ENCODE results near the gene DEFB114. TPM values are rescaled to one million over a fixed set of nuclear protein-coding genes. Genes with fewer than 3 reads are reported as not detected.

The DEFB114 gene
- total RNA-seq = not detected

DNA sequence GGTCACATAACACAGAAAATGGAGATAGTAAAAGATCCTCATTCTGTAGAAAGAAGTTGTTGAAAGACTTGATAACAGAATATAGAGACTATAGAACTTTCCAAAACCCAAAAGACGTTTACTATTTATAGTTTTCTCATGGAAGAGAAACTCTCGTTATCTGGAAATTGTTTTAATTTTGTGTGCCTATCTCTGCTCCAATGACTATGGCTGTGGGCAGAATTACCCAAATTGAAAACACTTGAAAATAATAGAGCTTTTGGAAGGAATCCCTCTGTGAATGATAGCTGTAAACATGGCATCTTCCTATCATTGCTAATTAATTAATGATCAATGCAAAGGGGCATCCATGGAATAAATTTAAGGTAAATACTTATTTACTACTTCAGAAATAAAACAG, at the start of gene DEFB114:
DEFB114 (minus strand) TSS at position 101 of the 400 bp plus-strand sequence; CDS start at position 42, 59 bp downstream.
- H3K4me1 Mint-ChIP-seq (ENCODE audit: low read depth) = no peaks in the 10 kb centered on the region
- H3K27me3 Mint-ChIP-seq (ENCODE audit: low read depth) = no peaks in the 10 kb centered on the region
- ChIA-PET CTCF (no interaction called here), POLR2A (no interaction called here)
- H3K4me3 Mint-ChIP-seq = no peak within 1 kb of the TSS
- no peaks in the 10 kb centered on the region for H3K36me3 Mint-ChIP-seq (ENCODE audit: low read depth)
- no peak for ATAC-seq
- DNase-seq = no peak
- no peaks in the 10 kb centered on the region for H3K9me3 Mint-ChIP-seq (ENCODE audit: insufficient read depth)
- no peak within 1 kb of the TSS for H3K27ac Mint-ChIP-seq

GRCh38 chr6:50007819-50008218, 43.9 kb upstream of the DEFB114 start:
- POLR2A ChIA-PET = no interaction called here
- H3K9me3 Mint-ChIP-seq (ENCODE audit: insufficient read depth) = no peaks in the 10 kb centered on the region
- no peaks in the 10 kb centered on the region for H3K36me3 Mint-ChIP-seq (ENCODE audit: low read depth)
- H3K4me1 Mint-ChIP-seq (ENCODE audit: low read depth) = no peaks in the 10 kb centered on the region
- no peak overlapping the region for H3K4me3 Mint-ChIP-seq
- CTCF ChIA-PET = no interaction called here
- ATAC-seq = no peak
- no peak for DNase-seq
- H3K27me3 Mint-ChIP-seq (ENCODE audit: low read depth) = no peaks in the 10 kb centered on the region
- no peak overlapping the region for H3K27ac Mint-ChIP-seq

GRCh38 chr6:50003139-50003538, 39.2 kb upstream of the DEFB114 start:
- no peaks in the 10 kb centered on the region for H3K9me3 Mint-ChIP-seq (ENCODE audit: insufficient read depth)
- ChIA-PET CTCF (no interaction called here), POLR2A (no interaction called here)
- no peaks in the 10 kb centered on the region for H3K4me1 Mint-ChIP-seq (ENCODE audit: low read depth)
- DNase-seq = no peak
- no peak overlapping the region for H3K4me3 Mint-ChIP-seq
- no peaks in the 10 kb centered on the region for H3K36me3 Mint-ChIP-seq (ENCODE audit: low read depth)
- H3K27ac Mint-ChIP-seq = no peak overlapping the region
- H3K27me3 Mint-ChIP-seq (ENCODE audit: low read depth) = no peaks in the 10 kb centered on the region
- ATAC-seq = no peak

DNA sequence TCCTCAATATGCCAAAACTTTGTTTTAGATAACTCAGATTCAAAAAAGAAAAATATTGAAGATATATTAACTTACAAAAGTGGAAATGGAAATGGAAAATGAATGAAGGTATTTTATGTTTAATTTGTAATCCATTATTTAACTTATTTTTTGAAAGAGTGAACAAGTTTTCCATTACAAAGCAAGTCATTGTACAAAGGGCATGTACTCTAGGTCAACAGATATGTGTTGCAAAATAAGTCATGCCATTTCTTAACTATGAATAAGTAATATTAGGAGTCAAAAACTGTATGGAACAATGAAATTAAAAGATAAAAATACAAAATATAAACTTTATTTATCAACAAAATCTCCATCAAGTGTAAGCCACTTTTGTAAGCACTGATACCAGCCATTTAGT, 31.3 kb upstream of the DEFB114 start:
- CTCF ChIA-PET = no interaction called here
- no peak overlapping the region for H3K4me3 Mint-ChIP-seq
- H3K9me3 Mint-ChIP-seq (ENCODE audit: insufficient read depth) = no peaks in the 10 kb centered on the region
- DNase-seq (no peak), ATAC-seq (no peak)
- H3K27ac Mint-ChIP-seq = no peak overlapping the region
- POLR2A ChIA-PET = no interaction called here
- no peaks in the 10 kb centered on the region for H3K4me1 Mint-ChIP-seq (ENCODE audit: low read depth)
- no peaks in the 10 kb centered on the region for H3K27me3 Mint-ChIP-seq (ENCODE audit: low read depth)
- H3K36me3 Mint-ChIP-seq (ENCODE audit: low read depth) = no peaks in the 10 kb centered on the region

- no peaks in the 10 kb centered on the region for H3K36me3 Mint-ChIP-seq (ENCODE audit: low read depth)
- H3K4me1 Mint-ChIP-seq (ENCODE audit: low read depth) = no peaks in the 10 kb centered on the region
- no peak overlapping the region for H3K4me3 Mint-ChIP-seq
- no peaks in the 10 kb centered on the region for H3K9me3 Mint-ChIP-seq (ENCODE audit: insufficient read depth)
- ChIA-PET CTCF (no interaction called here), POLR2A (no interaction called here)
- H3K27me3 Mint-ChIP-seq (ENCODE audit: low read depth) = no peaks in the 10 kb centered on the region
- ATAC-seq = no peak
- DNase-seq = no peak
- no peak overlapping the region for H3K27ac Mint-ChIP-seq
Observed at GRCh38 chr6:49988900-49989299, 24.9 kb upstream of the DEFB114 start.

DNA sequence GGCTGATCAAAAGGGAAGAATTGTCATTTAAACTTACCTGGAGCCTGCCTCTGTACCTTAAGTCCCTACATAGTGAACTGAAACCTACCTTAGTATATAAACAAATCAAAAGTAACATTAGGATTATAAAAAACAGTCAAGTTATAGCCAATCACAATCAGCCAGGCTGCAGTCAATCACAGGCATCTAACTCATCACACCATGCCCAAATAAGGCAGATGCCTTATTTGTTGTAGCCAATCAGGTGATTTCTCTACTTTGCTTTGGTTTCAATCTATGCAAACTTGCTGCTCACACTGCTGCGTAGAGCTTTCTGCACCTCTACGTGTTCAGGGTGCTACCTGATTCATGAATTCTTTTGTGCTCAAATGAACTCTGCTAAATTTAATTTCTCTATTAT, 23.8 kb upstream of the DEFB114 start:
- no peaks in the 10 kb centered on the region for H3K4me1 Mint-ChIP-seq (ENCODE audit: low read depth)
- DNase-seq = no peak
- H3K27ac Mint-ChIP-seq = no peak overlapping the region
- CTCF ChIA-PET = no interaction called here
- no peaks in the 10 kb centered on the region for H3K27me3 Mint-ChIP-seq (ENCODE audit: low read depth)
- H3K4me3 Mint-ChIP-seq = no peak overlapping the region
- H3K36me3 Mint-ChIP-seq (ENCODE audit: low read depth) = no peaks in the 10 kb centered on the region
- POLR2A ChIA-PET = no interaction called here
- H3K9me3 Mint-ChIP-seq (ENCODE audit: insufficient read depth) = no peaks in the 10 kb centered on the region
- ATAC-seq = no peak

DNA sequence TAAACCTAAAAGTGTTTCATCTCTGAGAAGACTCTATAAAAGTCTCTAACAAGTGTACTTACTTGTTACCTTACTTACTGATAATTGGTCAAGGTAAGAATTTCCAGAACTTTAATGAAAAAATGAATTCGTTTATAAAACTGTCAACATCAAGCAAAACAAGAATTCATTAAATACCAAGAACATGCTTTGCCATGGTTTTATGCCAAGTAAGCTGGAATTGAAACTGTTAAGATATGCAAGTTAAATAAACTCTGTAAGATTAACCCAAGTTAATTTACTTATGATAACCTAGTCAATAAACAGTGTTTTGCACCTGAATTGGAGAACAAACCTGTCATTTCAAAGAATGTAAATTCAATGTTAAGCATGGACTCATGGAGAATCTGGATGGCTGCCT, 22.6 kb upstream of the DEFB114 start:
- H3K27ac Mint-ChIP-seq = no peak overlapping the region
- no peaks in the 10 kb centered on the region for H3K9me3 Mint-ChIP-seq (ENCODE audit: insufficient read depth)
- no peak for DNase-seq
- ChIA-PET CTCF (no interaction called here), POLR2A (no interaction called here)
- H3K4me3 Mint-ChIP-seq = no peak overlapping the region
- H3K27me3 Mint-ChIP-seq (ENCODE audit: low read depth) = no peaks in the 10 kb centered on the region
- no peaks in the 10 kb centered on the region for H3K4me1 Mint-ChIP-seq (ENCODE audit: low read depth)
- no peak for ATAC-seq
- no peaks in the 10 kb centered on the region for H3K36me3 Mint-ChIP-seq (ENCODE audit: low read depth)

- ChIA-PET POLR2A (no interaction called here), CTCF (no interaction called here)
- no peaks in the 10 kb centered on the region for H3K36me3 Mint-ChIP-seq (ENCODE audit: low read depth)
- no peaks in the 10 kb centered on the region for H3K9me3 Mint-ChIP-seq (ENCODE audit: insufficient read depth)
- H3K27me3 Mint-ChIP-seq (ENCODE audit: low read depth) = no peaks in the 10 kb centered on the region
- H3K4me1 Mint-ChIP-seq (ENCODE audit: low read depth) = peaks cover 3% of the 10 kb centered on the region
- H3K27ac Mint-ChIP-seq = no peak overlapping the region
- no peak overlapping the region for H3K4me3 Mint-ChIP-seq
- no peak for DNase-seq
- ATAC-seq = no peak
Observed at GRCh38 chr6:49982046-49982445, 18.1 kb upstream of the DEFB114 start.

DNA sequence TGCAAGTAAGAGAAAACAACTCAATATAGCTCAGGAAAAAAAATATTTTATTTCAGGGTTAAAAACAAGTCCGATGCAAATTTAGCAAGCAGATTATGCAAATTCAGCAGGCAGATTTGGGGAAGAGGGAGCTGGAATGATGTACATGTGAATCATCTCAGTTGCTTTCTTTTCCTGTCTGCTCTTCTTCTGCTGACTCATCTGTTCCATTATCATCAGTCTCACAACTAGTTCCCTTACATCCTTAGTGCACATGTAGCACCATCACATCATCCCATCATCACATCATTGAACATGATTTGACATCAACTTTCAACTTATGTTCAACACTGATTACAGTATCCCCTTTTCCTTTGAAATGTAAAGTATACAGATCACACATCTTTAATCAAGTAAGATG, 16.9 kb upstream of the DEFB114 start:
- Mint-ChIP-seq H3K27me3 (ENCODE audit: low read depth) (no peaks in the 10 kb centered on the region), H3K36me3 (ENCODE audit: low read depth) (no peaks in the 10 kb centered on the region), H3K4me3 (no peak overlapping the region), H3K4me1 (ENCODE audit: low read depth) (peaks cover 3% of the 10 kb centered on the region), H3K27ac (no peak overlapping the region), H3K9me3 (ENCODE audit: insufficient read depth) (no peaks in the 10 kb centered on the region)
- CTCF ChIA-PET = no interaction called here
- POLR2A ChIA-PET = interaction anchor here (0.7 kb wide), 2 partner anchors 46 to 514 kb away, joined by 3 to 5 read pairs; no protein-coding TSS in a partner anchor
- ATAC-seq (no peak), DNase-seq (no peak)

GRCh38 chr6:49979584-49979983, 15.6 kb upstream of the DEFB114 start:
- Mint-ChIP-seq H3K4me3 (no peak overlapping the region), H3K36me3 (ENCODE audit: low read depth) (no peaks in the 10 kb centered on the region), H3K27ac (no peak overlapping the region), H3K4me1 (ENCODE audit: low read depth) (peaks cover 3% of the 10 kb centered on the region), H3K9me3 (ENCODE audit: insufficient read depth) (no peaks in the 10 kb centered on the region), H3K27me3 (ENCODE audit: low read depth) (no peaks in the 10 kb centered on the region)
- ATAC-seq = no peak
- ChIA-PET CTCF (interaction anchor here (1.1 kb wide), 1 partner anchor 14 kb away, joined by 3 read pairs; no protein-coding TSS in a partner anchor), POLR2A (no interaction called here)
- DNase-seq = no peak

- DNase-seq (no peak), ATAC-seq (no peak)
- Mint-ChIP-seq H3K36me3 (ENCODE audit: low read depth) (no peaks in the 10 kb centered on the region), H3K4me3 (peak overlapping the region; percentile 67), H3K27me3 (ENCODE audit: low read depth) (no peaks in the 10 kb centered on the region), H3K4me1 (ENCODE audit: low read depth) (peaks cover 3% of the 10 kb centered on the region), H3K9me3 (ENCODE audit: insufficient read depth) (no peaks in the 10 kb centered on the region), H3K27ac (no peak overlapping the region)
- CTCF ChIA-PET = no interaction called here
- POLR2A ChIA-PET = no interaction called here
Observed at GRCh38 chr6:49978332-49979226, 14.6 kb upstream of the DEFB114 start.

GRCh38 chr6:49969605-49970004, 5.6 kb upstream of the DEFB114 start, which contains the start of gene DEFB113:
Gene DEFB113, minus strand, starts transcription at chr6:49969625. Its CDS starts 0 bp downstream, at chr6:49969625.
- ATAC-seq (no peak), DNase-seq (no peak)
- Mint-ChIP-seq H3K4me1 (ENCODE audit: low read depth) (no peaks in the 10 kb centered on the region), H3K4me3 (no peak within 1 kb of the TSS), H3K27me3 (ENCODE audit: low read depth) (no peaks in the 10 kb centered on the region), H3K27ac (no peak within 1 kb of the TSS), H3K9me3 (ENCODE audit: insufficient read depth) (no peaks in the 10 kb centered on the region), H3K36me3 (ENCODE audit: low read depth) (no peaks in the 10 kb centered on the region)
- ChIA-PET CTCF (no interaction called here), POLR2A (no interaction called here)

- Mint-ChIP-seq H3K4me1 (ENCODE audit: low read depth) (no peaks in the 10 kb centered on the region), H3K4me3 (no peak overlapping the region), H3K36me3 (ENCODE audit: low read depth) (no peaks in the 10 kb centered on the region), H3K27ac (no peak overlapping the region), H3K9me3 (ENCODE audit: insufficient read depth) (no peaks in the 10 kb centered on the region), H3K27me3 (ENCODE audit: low read depth) (no peaks in the 10 kb centered on the region)
- ATAC-seq = no peak
- DNase-seq = no peak
- CTCF ChIA-PET = no interaction called here
- POLR2A ChIA-PET = no interaction called here
Observed at GRCh38 chr6:49966823-49967222, 2.9 kb upstream of the DEFB114 start.

Data from activated CD8-positive, alpha-beta T cell treated with anti-CD3 and anti-CD28 coated beads, Interleukin-2, amount 10 ng/mL, durations not matched to agents 7 days and 5 days (primary cell).